ENCODE results near the gene PRKG1. TPM values are rescaled to one million over a fixed set of nuclear protein-coding genes. Genes with fewer than 3 reads are reported as not detected.

The PRKG1 gene
- polyA plus RNA-seq, 3 donors, result not detected

DNA sequence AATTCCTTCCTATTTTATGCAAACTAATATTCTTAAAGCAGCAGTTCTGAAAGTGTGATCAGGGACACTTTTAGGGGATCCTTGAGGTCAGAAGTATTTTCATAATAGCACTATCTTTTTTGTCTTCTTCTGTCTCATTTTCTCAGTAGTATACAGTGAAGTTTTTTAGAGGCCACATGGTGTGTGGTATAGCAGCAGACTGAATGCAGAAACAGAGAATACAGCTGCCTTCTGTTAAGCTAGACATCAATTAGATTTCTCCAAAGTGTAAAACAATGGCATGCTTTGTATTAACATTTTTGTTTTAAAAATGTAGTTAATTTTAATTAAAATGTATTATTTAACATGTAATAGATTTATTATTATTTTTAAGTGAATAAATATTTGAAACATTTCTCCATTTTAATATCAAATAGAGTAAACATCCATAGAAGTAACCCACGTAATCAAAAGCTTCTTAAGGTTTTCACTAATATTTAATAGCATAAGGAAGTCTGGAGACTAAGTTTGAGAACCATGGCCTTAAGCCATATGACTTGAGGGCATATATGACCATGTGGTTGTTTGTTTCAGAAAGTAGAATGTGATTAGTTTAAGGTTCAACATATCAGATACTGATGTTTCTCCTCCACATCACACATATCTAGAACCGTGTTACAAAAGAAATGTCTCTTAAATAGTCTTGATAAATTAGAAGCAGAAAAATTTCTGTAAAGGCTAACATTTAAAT lies 94.0 kb downstream of the PRKG1 start:
- H3K4me2 ChIP-seq (replicated peaks; ENCODE audit: extremely low read depth, low read length, poor library complexity, severe bottlenecking), result no peak overlapping the region
- no peak overlapping the region for H3K4me3 ChIP-seq (replicated peaks in 1 of 3; ENCODE audit: low read depth in 2 of 3, low read length in 3 of 3)
- Mint-ChIP-seq H3K27me3 (ENCODE audit: low read depth in 3 of 3) (no peaks in the 10 kb centered on the region), H3K36me3 (no peaks in the 10 kb centered on the region), H3K4me3 (no peak overlapping the region), H3K9me3 (peaks cover 2 to 11% (median 5%) of the 10 kb centered on the region in 7 donors), H3K27ac (no peak overlapping the region), H3K4me1 (no peaks in the 10 kb centered on the region)
- intact Hi-C loops (cut with micrococcal nuclease), result no loop called here
- H4K20me1 ChIP-seq (ENCODE audit: insufficient read depth, low read length), result no peaks in the 10 kb centered on the region
- no peaks in the 10 kb centered on the region for H3K36me3 ChIP-seq (replicated peaks in 1 of 2; ENCODE audit: control insufficient read depth in 1 of 2, insufficient read depth in 2 of 2, low read length in 2 of 2)
- H3K9me3 ChIP-seq (replicated peaks in 1 of 2; ENCODE audit: control insufficient read depth in 1 of 2, insufficient read depth in 1 of 2, low read length in 2 of 2), result no peaks in the 10 kb centered on the region
- H3K27me3 ChIP-seq (ENCODE audit: control insufficient read depth in 2 of 2, insufficient read depth in 2 of 2, low read length in 2 of 2), result no peaks in the 10 kb centered on the region
- no peak overlapping the region for H2AFZ ChIP-seq (ENCODE audit: insufficient read depth, low read depth, low read length, poor library complexity, severe bottlenecking)
- no CpG with 5 or more reads among the region's 2 CpGs for WGBS (ENCODE audit: insufficient coverage)
- no peak overlapping the region for H3K9ac ChIP-seq (ENCODE audit: insufficient read depth, low read length, poor library complexity, severe bottlenecking)
- no peaks in the 10 kb centered on the region for H3K4me1 ChIP-seq (ENCODE audit: control insufficient read depth in 1 of 2, insufficient read depth in 2 of 2, low read length in 2 of 2)
- H3K27ac ChIP-seq (ENCODE audit: low read depth in 1 of 2, low read length in 2 of 2), result no peak overlapping the region
- TF ChIP-seq, protein P1, sequence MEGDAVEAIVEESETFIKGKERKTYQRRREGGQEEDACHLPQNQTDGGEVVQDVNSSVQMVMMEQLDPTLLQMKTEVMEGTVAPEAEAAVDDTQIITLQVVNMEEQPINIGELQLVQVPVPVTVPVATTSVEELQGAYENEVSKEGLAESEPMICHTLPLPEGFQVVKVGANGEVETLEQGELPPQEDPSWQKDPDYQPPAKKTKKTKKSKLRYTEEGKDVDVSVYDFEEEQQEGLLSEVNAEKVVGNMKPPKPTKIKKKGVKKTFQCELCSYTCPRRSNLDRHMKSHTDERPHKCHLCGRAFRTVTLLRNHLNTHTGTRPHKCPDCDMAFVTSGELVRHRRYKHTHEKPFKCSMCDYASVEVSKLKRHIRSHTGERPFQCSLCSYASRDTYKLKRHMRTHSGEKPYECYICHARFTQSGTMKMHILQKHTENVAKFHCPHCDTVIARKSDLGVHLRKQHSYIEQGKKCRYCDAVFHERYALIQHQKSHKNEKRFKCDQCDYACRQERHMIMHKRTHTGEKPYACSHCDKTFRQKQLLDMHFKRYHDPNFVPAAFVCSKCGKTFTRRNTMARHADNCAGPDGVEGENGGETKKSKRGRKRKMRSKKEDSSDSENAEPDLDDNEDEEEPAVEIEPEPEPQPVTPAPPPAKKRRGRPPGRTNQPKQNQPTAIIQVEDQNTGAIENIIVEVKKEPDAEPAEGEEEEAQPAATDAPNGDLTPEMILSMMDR (IDR thresholded peaks at IDR 0.05), result no peak
- no peaks in the 10 kb centered on the region for H3K79me2 ChIP-seq (ENCODE audit: insufficient read depth, low read length)
- DNase-seq, result no peak

DNA sequence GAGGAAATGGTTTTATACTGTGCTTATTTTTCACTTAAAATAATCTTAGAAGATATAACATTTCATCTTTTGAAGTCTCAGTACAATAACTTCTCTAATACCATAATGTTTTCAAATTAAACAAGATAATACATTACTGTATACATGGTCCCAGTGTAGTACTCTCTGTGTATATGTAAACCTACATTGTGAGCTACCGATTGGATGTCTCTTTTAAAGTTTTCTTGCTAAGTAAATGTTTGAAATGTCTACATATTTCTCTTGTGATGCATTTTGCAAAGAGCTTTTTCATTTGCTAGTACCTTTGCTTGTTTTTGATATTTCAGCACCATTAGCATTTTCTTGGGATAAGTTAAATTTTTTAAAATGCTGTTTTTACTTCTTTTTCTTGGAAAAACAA lies 94.8 kb downstream of the PRKG1 start:
- Histone ChIP-seq H2AFZ (ENCODE audit: insufficient read depth, low read depth, low read length, poor library complexity, severe bottlenecking) (no peak overlapping the region), H3K79me2 (ENCODE audit: insufficient read depth, low read length) (no peaks in the 10 kb centered on the region), H4K20me1 (ENCODE audit: insufficient read depth, low read length) (no peaks in the 10 kb centered on the region), H3K27me3 (ENCODE audit: control insufficient read depth in 2 of 2, insufficient read depth in 2 of 2, low read length in 2 of 2) (no peaks in the 10 kb centered on the region), H3K27ac (ENCODE audit: low read depth in 1 of 2, low read length in 2 of 2) (no peak overlapping the region), H3K4me3 (replicated peaks in 1 of 3; ENCODE audit: low read depth in 2 of 3, low read length in 3 of 3) (no peak overlapping the region), H3K9ac (ENCODE audit: insufficient read depth, low read length, poor library complexity, severe bottlenecking) (no peak overlapping the region), H3K36me3 (replicated peaks in 1 of 2; ENCODE audit: control insufficient read depth in 1 of 2, insufficient read depth in 2 of 2, low read length in 2 of 2) (no peaks in the 10 kb centered on the region), H3K9me3 (replicated peaks in 1 of 2; ENCODE audit: control insufficient read depth in 1 of 2, insufficient read depth in 1 of 2, low read length in 2 of 2) (no peaks in the 10 kb centered on the region), H3K4me1 (ENCODE audit: control insufficient read depth in 1 of 2, insufficient read depth in 2 of 2, low read length in 2 of 2) (no peaks in the 10 kb centered on the region), H3K4me2 (replicated peaks; ENCODE audit: extremely low read depth, low read length, poor library complexity, severe bottlenecking) (no peak overlapping the region)
- no peak overlapping the region for H3K27ac Mint-ChIP-seq
- H3K4me1 Mint-ChIP-seq, result no peaks in the 10 kb centered on the region
- no peak for DNase-seq
- H3K4me3 Mint-ChIP-seq, result no peak overlapping the region
- intact Hi-C loops (cut with micrococcal nuclease), result no loop called here
- H3K27me3 Mint-ChIP-seq (ENCODE audit: low read depth in 3 of 3), result no peaks in the 10 kb centered on the region
- no peaks in the 10 kb centered on the region for H3K36me3 Mint-ChIP-seq
- TF ChIP-seq, protein P1 (IDR thresholded peaks at IDR 0.05), result no peak
- H3K9me3 Mint-ChIP-seq, result peaks cover 0 to 7% (median 2%) of the 10 kb centered on the region in 7 donors
- WGBS (ENCODE audit: insufficient coverage), result no CpG with 5 or more reads among the region's 1 CpG
